Fibroblast of gingiva (primary cell): ENCODE data around the gene COL6A1.
"Not testable (repeated sequence)": the region's sequence is repeated elsewhere in the genome, so short reads cannot be mapped to it uniquely, and the experiment has no call there.

Experiments used
- DNase-seq: peaks from one replicate; pipeline ENCODE4 v3.0.0-alpha.2; 2011; ENCODE audit warnings: low read depth

COL6A1 gene

DNA sequence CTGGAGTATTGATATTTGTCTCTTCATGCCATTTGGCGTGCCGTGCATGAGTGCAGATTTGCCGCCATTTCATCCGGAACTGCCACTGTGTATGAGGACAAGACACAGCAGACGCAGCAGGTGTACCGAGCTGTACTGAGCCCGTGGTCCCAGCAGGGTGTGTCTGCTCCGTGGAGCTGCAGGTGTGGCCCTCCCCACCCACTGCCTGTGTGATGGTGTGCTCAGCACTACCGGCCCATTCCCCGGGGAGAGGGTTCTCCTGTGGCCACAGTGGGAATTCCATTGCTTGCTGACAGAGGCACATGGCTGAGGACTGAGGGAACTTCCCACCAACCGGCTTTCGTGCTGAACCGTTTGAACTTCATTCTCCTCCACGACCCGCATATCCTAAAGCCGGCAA lies 34.3 kb upstream of the COL6A1 start:
- no peak for DNase-seq

DNA sequence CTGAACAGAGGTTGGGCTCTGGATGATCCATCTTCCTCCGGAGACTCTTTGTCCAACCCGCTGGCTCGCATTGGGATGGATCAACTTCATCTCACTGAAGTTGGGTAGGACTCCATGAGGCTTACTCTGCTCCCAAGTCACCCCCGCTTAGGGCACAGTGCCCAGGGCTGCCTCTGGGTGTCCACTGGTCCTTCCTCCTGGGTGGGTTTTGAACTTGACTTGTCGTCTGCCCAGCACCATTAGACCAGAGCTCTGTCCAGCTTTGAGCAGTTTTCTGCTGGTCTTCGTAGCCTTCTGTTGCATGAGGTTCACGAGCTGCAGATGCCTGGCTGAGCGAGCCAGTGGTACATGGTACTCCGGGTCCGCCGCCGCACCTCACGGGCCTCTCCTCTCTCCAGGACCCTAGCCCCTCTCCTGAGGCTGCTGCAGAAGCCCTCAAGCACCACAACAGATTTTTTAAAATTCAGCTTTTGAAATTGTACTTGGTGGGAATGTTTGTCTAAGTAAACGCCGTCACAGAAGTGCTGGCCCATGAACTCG lies 33.8 kb upstream of the COL6A1 start:
- DNase-seq: no peak

DNA sequence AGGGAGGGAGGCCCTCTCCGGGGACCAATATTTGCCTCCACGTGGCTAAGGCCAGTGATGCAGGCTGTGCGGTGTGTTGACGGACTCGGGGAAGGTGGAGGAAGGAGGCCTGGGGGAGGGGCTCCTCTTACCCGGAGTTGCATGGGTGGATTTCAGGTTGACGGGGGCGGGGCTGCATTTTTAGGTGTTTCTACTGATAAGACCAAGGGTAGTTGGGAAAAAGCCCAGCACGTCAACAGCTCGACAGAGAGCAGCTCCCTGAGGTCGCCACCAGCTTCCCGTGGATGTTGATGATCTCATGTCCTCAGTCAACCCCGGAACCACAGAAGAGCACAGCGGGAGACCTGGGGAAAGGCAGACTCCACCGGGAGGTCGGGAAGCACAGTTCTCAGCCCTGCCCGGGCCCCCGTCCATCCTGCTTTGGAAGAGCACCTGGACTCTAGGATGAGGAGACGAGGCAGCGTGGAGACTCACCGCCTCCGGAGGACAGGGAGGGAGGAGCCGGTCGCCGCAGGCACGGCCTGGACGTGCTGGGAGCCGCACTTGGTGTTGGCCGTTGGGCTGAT lies 32.9 kb upstream of the COL6A1 start:
- DNase-seq: no peak

DNA sequence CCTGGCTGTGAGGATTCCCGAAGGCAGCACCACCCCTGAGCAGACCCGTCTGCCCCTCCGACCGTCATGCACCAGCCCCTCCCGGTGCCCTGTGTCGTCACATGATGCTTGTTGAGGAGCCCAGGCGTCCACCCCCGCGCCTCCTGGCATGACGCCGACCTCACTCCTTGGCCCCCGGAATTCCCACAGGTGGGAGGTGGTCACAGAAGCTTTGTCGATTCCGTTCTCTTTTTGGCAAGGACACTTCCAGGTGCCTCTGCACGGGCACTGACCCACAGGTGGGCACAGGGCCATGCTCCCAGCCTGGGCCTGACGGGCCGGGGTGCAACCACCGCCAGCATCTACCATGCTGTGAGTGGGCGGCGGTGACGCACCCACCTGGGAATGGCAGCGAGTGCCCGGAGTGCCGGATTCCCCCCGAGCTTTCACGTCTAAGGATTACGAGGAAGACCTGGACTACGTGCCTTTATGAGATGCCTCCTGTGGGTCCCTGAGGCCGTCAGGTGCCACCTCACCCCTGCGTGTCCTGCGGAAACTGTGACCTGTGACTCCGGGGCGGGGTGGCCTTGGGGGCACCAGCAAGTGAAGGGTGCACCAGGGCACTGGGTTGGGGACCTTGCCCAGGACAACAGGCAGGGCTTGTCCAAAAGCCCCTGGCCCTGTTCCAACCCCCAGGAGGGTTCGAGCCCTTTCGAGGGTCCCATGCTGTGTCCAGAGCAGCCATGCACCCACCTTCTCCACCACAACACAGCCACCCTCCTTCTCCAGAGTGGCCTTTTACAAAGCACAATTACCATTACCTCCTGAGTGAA lies 31.4 kb upstream of the COL6A1 start:
- no peak for DNase-seq

DNA sequence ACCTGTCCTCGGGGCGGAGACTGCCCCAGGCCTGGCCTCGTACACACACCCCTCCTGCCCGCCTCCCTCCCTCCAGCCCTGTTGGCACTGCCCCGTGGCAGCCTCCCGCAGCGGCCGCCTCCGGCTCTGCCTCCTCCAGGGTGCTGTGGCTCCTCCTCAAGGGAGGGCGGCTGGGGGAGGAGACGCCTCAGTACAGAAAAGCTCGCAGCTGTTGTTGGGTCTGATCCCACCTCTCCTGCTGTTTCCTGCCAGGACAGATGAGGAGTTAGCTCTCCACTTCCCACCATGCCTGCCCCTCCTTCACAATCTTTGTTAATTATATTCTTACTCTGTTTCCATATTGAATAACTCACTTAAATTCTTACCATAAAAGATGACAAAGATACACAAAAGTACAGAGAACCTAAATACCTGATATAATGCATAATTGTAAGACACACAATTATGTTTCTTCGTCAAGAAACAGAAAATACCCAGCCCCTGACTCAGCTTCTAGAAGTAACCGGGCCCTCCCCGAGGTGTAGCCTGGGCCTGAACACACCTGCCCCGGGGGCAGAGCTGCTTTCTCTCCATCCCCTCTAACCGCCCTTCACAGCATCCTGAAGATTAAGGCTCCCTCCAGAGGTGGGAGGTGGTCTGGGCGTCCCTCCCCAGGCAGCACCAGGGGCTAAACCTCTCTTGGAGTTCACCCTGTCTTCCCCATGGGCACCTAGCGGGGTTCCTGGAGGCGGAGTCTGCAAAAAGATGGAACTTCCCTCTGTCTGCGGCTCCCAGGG lies 30.6 kb upstream of the COL6A1 start:
- DNase-seq: peak; percentile 63

DNA sequence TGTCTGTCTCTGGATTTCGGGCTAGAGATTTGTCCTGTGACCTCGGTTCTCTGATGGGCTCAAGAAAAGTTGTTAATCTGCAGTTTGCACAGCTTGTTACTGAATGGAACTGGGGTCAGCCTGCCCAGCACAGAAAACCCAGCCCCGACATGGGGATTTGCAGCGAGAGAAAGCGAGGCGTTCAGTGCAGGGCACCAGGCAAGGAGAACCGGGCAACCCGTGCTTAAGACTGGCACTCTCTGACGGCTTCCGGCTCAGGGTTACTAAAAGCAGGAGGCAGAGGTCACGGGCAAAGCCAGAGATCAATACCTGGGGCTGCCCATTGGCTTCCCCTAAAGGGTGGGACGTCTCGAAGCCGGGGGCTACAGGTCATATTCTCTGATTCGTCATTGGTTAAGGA lies 29.9 kb upstream of the COL6A1 start:
- DNase-seq: no peak

DNA sequence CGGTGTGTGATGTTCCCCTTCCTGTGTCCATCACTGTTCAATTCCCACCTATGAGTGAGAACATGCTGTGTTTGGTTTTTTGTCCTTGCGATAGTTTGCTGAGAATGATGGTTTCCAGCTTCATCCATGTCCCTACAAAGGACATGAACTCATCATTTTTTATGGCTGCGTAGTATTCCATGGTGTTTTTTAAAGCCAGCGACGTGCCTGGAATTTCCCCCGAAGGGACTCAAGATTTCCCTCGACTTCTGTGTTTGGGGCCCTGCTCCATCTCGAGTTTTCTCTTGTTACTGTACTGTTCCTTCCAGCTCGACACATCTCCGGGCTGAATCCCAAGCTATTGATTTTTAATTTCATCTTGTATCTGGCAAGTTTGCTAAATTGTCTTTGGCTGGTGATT lies 29.0 kb upstream of the COL6A1 start:
- not testable (repeated sequence) for DNase-seq

DNA sequence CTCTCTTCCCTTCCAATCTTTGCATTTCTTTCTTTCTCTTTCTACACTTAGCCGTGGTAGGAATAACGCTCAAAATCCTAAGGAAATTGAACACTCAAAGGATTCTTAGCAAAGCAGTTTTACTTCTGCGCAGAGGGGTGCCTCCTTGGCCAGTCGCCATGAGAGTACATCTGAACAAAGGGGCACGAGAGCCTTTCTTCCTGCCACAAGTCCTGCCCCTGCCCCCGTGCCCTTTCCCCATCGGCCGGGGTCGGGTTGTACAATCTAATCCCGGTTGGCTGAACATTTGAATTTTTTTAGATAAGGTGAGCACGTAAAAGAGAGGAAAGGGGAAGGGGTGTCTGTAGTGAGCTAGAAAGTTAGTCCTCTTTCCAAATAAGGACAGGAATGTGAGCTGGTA lies 28.6 kb upstream of the COL6A1 start:
- no peak for DNase-seq

DNA sequence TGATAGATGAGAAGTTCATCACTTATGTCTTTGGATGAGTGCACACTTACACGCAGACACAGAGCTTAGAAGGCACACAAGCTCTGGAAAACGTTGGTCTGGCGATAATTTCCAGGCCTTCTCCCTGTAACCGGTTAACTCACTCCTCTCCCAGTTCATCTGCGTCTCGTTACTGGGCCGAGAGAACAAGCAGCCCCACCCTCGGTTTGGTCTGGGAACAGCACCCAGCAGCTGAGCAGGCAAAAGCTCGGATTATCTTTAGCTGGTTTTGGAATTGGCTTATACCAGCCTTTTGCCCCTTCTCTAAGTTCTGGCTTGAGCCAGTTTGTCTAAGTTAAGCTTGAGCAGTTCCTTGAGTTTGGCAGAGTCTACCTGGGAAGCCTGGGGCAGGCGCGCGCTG lies 27.3 kb upstream of the COL6A1 start:
- peak; percentile 69 for DNase-seq

DNA sequence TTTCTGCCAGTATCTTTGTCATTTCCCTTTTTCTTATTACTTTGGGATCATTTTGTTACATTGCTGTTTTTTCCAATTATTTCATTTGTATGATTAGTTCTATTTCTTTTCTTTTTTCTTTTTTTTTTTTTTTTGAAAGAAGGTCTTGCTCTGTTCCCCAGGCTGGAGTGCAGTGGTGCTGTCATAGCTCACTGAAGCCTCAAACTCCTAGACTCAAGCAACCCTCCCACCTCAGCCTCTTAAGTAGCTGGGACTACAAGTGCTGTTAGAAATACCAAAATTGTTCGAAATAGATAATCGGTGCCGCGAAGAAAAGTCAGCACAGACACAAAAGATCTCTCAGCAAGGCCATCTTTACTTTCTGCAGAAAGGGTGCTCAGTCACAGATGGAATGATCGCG lies 26.6 kb upstream of the COL6A1 start:
- DNase-seq: no peak

DNA sequence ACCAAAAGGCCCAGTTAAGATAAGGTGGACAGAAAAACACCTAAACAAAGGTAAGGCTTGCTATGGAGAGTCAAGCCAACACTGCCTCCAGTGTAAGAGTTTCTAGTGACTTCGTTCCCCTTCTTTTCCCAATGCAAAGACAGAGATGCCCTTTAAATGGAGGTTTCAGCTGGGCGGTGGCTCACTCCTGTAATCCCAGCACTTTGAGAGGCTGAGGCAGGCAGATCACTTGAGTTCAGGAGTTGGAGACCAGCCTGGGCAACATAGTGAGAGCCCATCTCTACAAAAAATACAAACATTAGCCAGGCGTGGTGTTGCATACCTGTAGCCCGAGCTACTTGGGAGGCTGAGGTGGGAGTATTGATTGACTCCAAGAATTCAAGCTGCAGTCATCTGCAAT lies 24.0 kb upstream of the COL6A1 start:
- no peak for DNase-seq

DNA sequence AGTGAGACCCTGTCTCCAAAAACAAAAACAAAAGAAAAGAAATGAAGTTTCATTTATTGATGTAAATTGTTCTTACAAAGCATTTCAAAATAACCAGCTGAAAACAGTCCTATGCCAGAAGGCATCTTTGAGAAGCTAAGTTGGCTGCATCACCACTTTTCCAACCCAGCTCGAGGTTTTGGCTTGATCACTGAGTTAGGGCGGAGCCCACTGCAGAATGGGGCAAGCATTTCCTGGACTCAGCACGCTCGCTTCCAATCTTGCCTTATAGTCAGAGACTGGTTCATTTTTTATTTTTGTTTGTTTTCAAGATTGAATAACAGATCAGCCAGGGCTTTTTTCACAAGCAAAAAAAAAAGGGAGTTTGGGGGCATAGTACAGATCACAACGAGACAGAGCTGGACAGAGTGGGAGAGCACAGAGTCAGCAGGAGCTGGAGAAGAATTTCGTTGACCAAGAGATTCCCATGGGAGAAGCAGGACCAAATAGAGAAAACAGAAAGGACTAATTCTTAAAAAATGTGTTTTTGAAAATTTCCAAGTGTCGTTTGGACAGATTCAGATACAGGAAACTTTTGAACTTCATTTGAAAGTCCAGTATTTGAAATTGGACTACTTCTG lies 23.5 kb upstream of the COL6A1 start:
- DNase-seq: peak; percentile 92

DNA sequence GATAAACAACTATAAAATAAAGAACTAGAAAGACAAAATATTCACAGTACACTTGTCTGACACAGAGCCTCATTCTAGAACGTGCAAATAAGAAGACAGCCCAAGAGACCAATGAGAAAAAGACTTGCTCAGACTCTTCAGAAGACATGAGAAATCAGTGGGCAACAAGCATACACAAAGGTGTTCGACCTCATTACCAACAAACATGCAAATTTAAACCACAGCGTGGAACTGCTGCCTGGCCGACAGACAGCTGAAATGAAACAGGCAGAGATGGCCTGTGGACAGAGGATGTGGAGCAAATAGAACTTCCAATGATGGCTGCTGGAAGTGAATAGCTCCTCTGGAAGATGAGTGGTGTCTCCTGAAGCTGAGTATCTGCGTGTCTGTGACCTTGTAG lies 22.4 kb upstream of the COL6A1 start:
- DNase-seq: no peak

DNA sequence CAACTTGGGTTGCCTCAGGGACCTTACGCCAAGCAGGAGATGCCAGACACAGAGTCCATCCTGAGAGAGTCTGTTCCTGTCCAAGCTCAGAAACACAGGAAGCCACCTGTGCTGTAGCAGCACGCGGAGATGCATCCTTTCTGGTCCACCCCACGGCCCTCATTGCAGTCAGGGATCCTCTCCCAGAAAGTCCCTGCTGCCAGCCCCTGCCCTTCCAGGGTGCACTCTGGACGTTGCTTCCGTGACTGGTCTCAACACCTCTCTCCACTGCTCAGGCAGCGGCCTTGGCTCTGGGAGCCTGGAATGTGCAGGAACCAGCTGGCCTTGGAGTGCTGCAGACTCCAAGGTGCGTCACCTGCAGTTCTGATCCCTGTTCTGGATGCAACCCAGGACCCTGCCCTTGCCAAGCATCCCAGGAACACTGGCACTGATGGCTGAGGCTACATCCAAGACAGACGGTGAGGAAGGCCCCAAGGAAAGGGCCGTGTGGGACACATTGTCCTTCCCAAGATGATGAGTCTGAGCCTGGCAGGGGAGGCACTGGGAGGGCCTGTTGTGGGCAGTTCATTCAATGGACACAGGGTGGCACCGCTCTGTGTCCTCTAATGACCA lies 21.7 kb upstream of the COL6A1 start:
- no peak for DNase-seq

DNA sequence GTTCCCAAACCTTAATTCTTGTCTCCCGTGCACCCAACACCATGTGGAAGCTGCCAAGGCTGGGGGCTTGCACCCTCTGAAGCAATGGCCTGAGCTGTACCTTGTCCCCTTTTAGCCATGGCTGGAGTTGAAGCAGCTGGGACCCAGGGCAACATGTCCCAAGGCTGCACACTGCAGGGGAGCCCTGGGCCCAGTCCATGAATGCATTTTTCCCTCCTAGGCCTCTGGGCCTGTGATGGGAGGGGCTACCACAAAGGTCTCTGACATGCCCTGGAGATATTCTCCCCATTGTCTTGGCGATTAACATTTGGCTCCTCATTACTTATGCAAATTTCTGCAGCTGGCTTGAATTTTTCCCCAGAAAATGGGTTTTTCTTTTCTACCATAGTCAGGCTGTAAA lies 20.2 kb upstream of the COL6A1 start:
- not testable (repeated sequence) for DNase-seq

DNA sequence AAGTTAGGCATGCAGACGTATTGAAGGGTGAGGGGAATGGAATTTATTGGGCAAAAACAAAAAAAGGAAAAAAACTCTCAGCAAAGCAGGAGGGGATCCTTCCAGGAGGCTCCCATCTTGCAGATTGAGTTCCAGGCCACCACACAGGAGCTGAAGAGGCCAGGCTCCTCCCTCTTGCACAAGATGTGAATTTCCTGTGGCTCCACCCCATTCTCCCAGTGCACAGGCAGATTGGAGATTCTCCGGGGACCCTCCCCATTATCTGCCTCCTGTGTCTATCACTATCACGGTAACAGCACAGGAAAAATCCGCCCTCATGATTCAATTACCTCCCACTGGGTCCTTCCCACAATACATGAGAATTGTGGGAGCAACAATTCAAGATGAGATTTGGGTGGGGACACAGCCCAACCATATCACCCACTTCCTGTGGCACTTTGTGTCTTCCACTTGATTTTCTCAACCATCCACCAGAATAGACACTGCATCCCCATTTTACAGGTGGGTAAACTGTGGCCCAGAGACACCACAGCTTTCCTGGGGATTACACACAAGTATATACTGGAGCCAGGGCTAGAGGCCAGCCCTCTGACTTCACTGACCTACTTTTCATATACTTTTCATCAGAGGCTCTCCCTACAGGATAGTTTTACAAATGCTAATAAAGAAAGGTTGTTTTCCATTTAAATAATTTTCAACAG lies 18.9 kb upstream of the COL6A1 start:
- DNase-seq: peak; percentile 50

DNA sequence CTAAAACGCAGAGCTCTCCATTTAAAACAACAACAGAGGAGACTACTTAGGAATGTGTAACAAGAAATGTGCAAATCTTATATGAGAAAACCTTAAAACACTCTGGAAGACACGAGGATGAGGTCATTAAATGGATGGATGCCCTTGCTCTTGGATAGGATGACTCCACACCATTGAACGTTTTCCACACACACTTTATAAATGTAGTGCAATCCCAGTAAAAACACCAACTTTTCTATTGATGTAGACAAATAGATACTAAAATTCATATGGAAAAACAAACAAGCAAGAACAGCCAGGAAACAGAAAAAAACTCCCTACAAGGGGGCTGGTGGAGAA lies 18.4 kb upstream of the COL6A1 start:
- DNase-seq: peak; percentile 44

DNA sequence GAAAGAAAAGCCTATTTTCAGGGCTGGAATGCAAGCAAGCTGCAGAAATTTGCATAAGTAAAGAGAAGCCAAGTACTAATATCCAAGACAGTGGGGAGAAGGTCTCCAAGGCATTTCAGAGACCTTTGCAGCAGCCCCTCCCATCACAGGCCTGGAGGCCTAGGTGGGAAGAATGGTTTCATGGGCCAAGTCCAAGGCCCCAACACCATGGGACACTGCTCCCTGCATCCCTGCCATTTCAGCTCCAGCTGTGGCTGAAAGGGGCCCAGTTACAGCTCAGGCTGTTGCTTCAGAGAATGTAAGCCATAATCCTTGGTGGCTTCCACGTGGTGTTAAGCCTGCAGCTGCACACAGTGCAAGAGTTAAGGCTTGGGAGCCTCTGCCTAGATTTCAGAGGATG lies 16.9 kb upstream of the COL6A1 start:
- DNase-seq: no peak

DNA sequence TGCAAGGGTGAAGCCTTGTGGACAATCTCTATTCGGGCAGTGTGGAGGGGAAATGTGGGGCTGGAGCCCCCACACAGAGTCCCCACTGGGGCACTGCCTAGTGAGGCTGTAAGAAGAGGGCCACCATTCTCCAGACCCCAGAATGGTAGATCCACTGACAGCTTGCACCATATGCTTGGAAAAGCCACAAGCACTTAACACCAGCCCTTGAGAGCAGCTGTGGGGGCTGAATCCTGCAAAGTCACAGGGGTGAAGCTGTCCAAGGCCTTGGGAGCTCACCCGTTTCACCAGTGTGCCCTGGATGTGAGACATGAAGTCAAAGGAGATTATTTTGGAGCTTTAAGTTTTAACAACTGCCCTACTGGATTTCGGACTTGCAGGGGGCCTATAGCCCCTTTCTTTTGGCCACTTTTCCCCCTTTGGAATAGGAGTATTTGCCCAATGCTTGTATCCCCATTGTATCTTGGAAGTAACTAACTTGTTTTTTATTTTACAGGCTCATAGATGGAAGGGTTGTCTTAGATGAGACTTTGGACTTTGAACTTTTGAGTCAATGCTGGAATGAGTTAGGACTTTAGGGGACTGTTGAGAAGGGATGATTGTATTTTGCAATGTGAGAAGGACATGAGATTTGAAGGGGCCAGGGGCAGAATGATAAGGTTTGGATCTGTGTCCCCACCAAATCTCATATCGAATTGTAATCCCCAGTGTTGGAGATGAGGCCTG lies 16.3 kb upstream of the COL6A1 start:
- no peak for DNase-seq

DNA sequence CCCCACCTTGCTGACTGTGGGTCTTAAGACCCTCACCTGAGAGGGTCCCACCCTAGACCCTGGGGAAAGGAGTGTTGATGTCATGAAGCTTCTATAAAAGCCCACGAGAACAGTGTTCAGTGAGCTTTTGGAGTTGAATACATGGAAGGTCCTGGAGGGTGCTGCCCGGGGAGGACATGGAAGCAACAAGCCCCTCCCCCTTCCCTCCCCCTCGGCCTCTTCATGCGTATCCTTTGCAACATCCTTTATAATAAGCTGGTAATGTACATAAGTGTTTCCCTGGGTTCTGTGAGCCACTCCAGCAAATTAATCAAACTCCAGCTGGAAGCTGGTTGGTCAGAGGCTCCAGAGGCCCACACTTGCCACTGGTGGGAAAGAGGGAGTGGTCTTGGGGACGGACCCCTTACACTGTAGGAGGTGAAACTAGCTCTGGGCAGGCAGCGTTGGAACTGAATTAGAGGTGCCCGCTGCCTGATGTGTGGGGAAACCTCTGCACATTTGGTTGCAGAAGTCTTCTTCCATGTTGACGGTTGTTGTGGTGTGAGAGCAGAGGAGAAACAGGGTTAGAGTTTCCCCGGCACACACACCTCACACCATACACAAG lies 14.7 kb upstream of the COL6A1 start:
- DNase-seq: no peak
